Kidney capillary endothelial cell (primary cell): ENCODE results near the gene CNOT2.
"Not testable (repeated sequence)": the region's sequence is repeated elsewhere in the genome, so short reads cannot be mapped to it uniquely, and the experiment has no call there.

Source experiments
- DNase-seq: peaks from one replicate; pipeline ENCODE4 v3.0.0-alpha.2; 2018; ENCODE audit warnings: low spot score

CNOT2 gene

GRCh38 chr12:70366581-70367257, 123.5 kb downstream of the CNOT2 start:
- no peak for DNase-seq

GRCh38 chr12:70367258-70368141, 124.3 kb downstream of the CNOT2 start:
- no peak for DNase-seq

GRCh38 chr12:70372881-70373280, 129.6 kb downstream of the CNOT2 start:
- no peak for DNase-seq

GRCh38 chr12:70379846-70380245, 136.6 kb downstream of the CNOT2 start:
- DNase-seq: no peak

- no peak for DNase-seq
Measured at GRCh38 chr12:70383484-70383883, 140.3 kb downstream of the CNOT2 start.

GRCh38 chr12:70383886-70384285, 140.7 kb downstream of the CNOT2 start:
- no peak for DNase-seq

GRCh38 chr12:70386771-70387170, 143.5 kb downstream of the CNOT2 start:
- DNase-seq: no peak

GRCh38 chr12:70389678-70390077, 146.4 kb downstream of the CNOT2 start:
- DNase-seq: no peak

- DNase-seq: not testable (repeated sequence)
Measured at GRCh38 chr12:70392631-70393030, 149.4 kb downstream of the CNOT2 start.

- DNase-seq: no peak
Measured at GRCh38 chr12:70393787-70394499, 150.7 kb downstream of the CNOT2 start.

- no peak for DNase-seq
Measured at GRCh38 chr12:70398002-70398401, 154.8 kb downstream of the CNOT2 start.

- DNase-seq: no peak
Measured at GRCh38 chr12:70398862-70399261, 155.6 kb downstream of the CNOT2 start.

GRCh38 chr12:70399311-70399710, 156.1 kb downstream of the CNOT2 start:
- no peak for DNase-seq

GRCh38 chr12:70400124-70400523, 156.9 kb downstream of the CNOT2 start:
- DNase-seq: no peak

GRCh38 chr12:70402597-70402996, 159.4 kb downstream of the CNOT2 start:
- DNase-seq: no peak

GRCh38 chr12:70403826-70404225, 160.6 kb downstream of the CNOT2 start:
- DNase-seq: no peak
